Urothelium cell line (cell line): ENCODE results near the gene ATXN3L.
A peak's percentile ranks its signal among the peaks of the same experiment; 100 is the strongest.

Source experiments
- DNase-seq: peaks from one replicate; pipeline ENCODE4 v3.0.0; 2011; ENCODE audit warnings: low spot score, mixed read lengths
- FAIRE-seq: peaks from 2 replicates; lab custom pipeline; 2011; peaks lifted over from hg19 to GRCh38; lab: Jason Lieb, UNC

Gene ATXN3L

GRCh38 chrX:13319953-13320352 lies at the start of gene ATXN3L:
ATXN3L (minus strand) TSS chrX:13320053; CDS start chrX:13319934, 119 bp downstream.
- no peak for FAIRE-seq
- no peak for DNase-seq

GRCh38 chrX:13369256-13370030 lies 49.6 kb upstream of the ATXN3L start:
- FAIRE-seq: no peak
- DNase-seq: no peak

- DNase-seq: no peak
- FAIRE-seq: no peak
Observed at GRCh38 chrX:13367950-13368349, 48.1 kb upstream of the ATXN3L start.

GRCh38 chrX:13366698-13367097 lies 46.8 kb upstream of the ATXN3L start:
- FAIRE-seq (no peak), DNase-seq (no peak)

- no peak for DNase-seq
- FAIRE-seq: no peak
Observed at GRCh38 chrX:13365161-13365560, 45.3 kb upstream of the ATXN3L start.

GRCh38 chrX:13364230-13364857 lies 44.5 kb upstream of the ATXN3L start:
- no peak for DNase-seq
- FAIRE-seq: no peak

- DNase-seq: no peak
- FAIRE-seq: no peak
Observed at GRCh38 chrX:13360146-13360545, 40.3 kb upstream of the ATXN3L start.

- DNase-seq (no peak), FAIRE-seq (no peak)
Observed at GRCh38 chrX:13357925-13358324, 38.1 kb upstream of the ATXN3L start.

- DNase-seq (no peak), FAIRE-seq (no peak)
Observed at GRCh38 chrX:13346646-13347045, 26.8 kb upstream of the ATXN3L start.

GRCh38 chrX:13345438-13345837 lies 25.6 kb upstream of the ATXN3L start:
- FAIRE-seq: no peak

GRCh38 chrX:13345037-13345436 lies 25.2 kb upstream of the ATXN3L start:
- no peak for DNase-seq
- FAIRE-seq: no peak

More at GRCh38 chrX:13345438-13345837, 25.6 kb upstream of the ATXN3L start:
- DNase-seq: no peak

- no peak for DNase-seq
- FAIRE-seq: no peak
Observed at GRCh38 chrX:13341491-13342101, 21.7 kb upstream of the ATXN3L start.

- DNase-seq: no peak
- FAIRE-seq: no peak
Observed at GRCh38 chrX:13340182-13340791, 20.4 kb upstream of the ATXN3L start.

GRCh38 chrX:13339607-13340006 lies 19.8 kb upstream of the ATXN3L start:
- DNase-seq (no peak), FAIRE-seq (no peak)

- DNase-seq (no peak), FAIRE-seq (no peak)
Observed at GRCh38 chrX:13338996-13339515, 19.2 kb upstream of the ATXN3L start.

GRCh38 chrX:13334491-13334890 lies 14.6 kb upstream of the ATXN3L start:
- FAIRE-seq: no peak

GRCh38 chrX:13330446-13330845 lies 10.6 kb upstream of the ATXN3L start:
- DNase-seq: no peak
- no peak for FAIRE-seq

More at GRCh38 chrX:13334491-13334890, 14.6 kb upstream of the ATXN3L start:
- DNase-seq: peak; percentile 7

- no peak for DNase-seq
- no peak for FAIRE-seq
Observed at GRCh38 chrX:13327666-13328065, 7.8 kb upstream of the ATXN3L start.

- FAIRE-seq: no peak
- no peak for DNase-seq
Observed at GRCh38 chrX:13323241-13323640, 3.4 kb upstream of the ATXN3L start.

- DNase-seq: no peak
- FAIRE-seq: no peak
Observed at GRCh38 chrX:13317366-13317765, 2.5 kb downstream of the ATXN3L start.

- DNase-seq: no peak
- FAIRE-seq: no peak
Observed at GRCh38 chrX:13311560-13311959, 8.3 kb downstream of the ATXN3L start.
